DND-41 (cell line): ENCODE results near the gene MITF.

Experiments used
- ATAC-seq: fragments of 200-7000 bp; cut with Tn5 transposase; 3 replicates; pipeline ENCODE4 v1.9.1; 2021; ENCODE audit warnings: low read depth; ENCODE audit not compliant: insufficient read depth
- DNase-seq: peaks from one replicate; pipeline ENCODE4 v3.0.0-alpha.2; 2020
- H2AFZ ChIP-seq: 2 replicates; pipeline ENCODE4 v1.6.0; 2012; ENCODE audit warnings: low read depth, low read length
- H3K27ac ChIP-seq: 2 replicates; pipeline ENCODE4 v1.5.1; 2012; ENCODE audit warnings: low read length, inconsistent platforms
- H3K27me3 ChIP-seq: fragments of 200-600 bp; sonication (generic); 2 replicates; pipeline ENCODE4 v1.6.0; 2012; ENCODE audit warnings: low read length, mild to moderate bottlenecking, inconsistent platforms; ENCODE audit not compliant: insufficient read depth, poor library complexity
- H3K36me3 ChIP-seq: 2 replicates; pipeline ENCODE4 v1.5.1; 2012; ENCODE audit warnings: low read length, inconsistent platforms; ENCODE audit not compliant: insufficient read depth
- H3K4me1 ChIP-seq: 2 replicates; pipeline ENCODE4 v1.5.1; 2012; ENCODE audit warnings: mild to moderate bottlenecking, low read length; ENCODE audit not compliant: insufficient read depth
- H3K4me2 ChIP-seq: 2 replicates; pipeline ENCODE4 v1.6.0; 2012; ENCODE audit warnings: mild to moderate bottlenecking, moderate library complexity, low read length, inconsistent platforms; ENCODE audit not compliant: insufficient read depth
- H3K4me3 ChIP-seq, 2 experiments: fragments of 200-600 bp in 1 of 2; shearing (Covaris generic) in 1 of 2; 2 replicates each; pipeline ENCODE4 v1.5.1; 2012 to 2016; ENCODE audit warnings: inconsistent platforms in 2 of 2, low read length in 2 of 2, mild to moderate bottlenecking in 2 of 2, low read depth in 1 of 2, moderate library complexity in 1 of 2
- H3K79me2 ChIP-seq: 2 replicates; pipeline ENCODE4 v1.6.0; 2012; ENCODE audit warnings: low read length, inconsistent platforms; ENCODE audit not compliant: insufficient read depth
- H3K9ac ChIP-seq: 2 replicates; pipeline ENCODE4 v1.6.0; 2012; ENCODE audit warnings: low read depth, mild to moderate bottlenecking, inconsistent platforms, low read length, moderate library complexity
- H3K9me3 ChIP-seq: 2 replicates; pipeline ENCODE4 v1.5.1; 2012; ENCODE audit warnings: low read length, moderate library complexity, mild to moderate bottlenecking, inconsistent platforms; ENCODE audit not compliant: insufficient read depth, severe bottlenecking
- H4K20me1 ChIP-seq: 2 replicates; pipeline ENCODE4 v1.6.0; 2012; ENCODE audit warnings: low read length; ENCODE audit not compliant: insufficient read depth
- EZH2 ChIP-seq: IDR thresholded peaks from 3 replicates; pipeline ENCODE4 v1.6.1; 2012; ENCODE audit warnings: borderline replicate concordance, low read depth, mild to moderate bottlenecking, moderate library complexity, low read length, inconsistent platforms; ENCODE audit not compliant: severe bottlenecking
- TF ChIP-seq, protein P1 (sequence below): IDR thresholded peaks from 2 replicates; pipeline ENCODE4 v1.5.1; 2012; ENCODE audit warnings: borderline replicate concordance, low read length, moderate library complexity, mild to moderate bottlenecking; ENCODE audit not compliant: poor library complexity, severe bottlenecking; ENCODE audit errors: extremely low read depth

MITF gene

DNA sequence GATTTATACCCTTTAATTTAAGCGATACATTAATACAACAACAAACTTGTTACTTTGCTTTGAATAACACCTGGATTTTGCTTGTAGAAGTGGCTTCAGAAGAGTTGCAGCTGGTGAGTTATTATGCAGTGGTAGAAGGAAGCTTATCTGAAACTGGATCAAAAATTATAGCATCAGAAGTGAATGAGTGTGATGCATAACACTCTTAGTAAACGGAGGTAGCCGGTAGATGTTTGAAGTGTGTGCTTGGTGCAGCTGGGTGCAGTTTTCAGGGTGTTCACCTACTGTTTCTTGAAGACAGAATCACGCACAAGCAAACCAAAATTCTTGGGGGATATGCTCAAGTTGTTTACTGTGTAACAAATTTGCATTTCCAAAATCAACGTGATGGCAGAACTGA, 103.1 kb downstream of the MITF start:
- Histone ChIP-seq H3K27me3 (no peaks in the 10 kb centered on the region), H3K36me3 (no peaks in the 10 kb centered on the region), H3K4me1 (no peaks in the 10 kb centered on the region), H3K4me3 (no peak overlapping the region), H3K9me3 (no peaks in the 10 kb centered on the region), H3K79me2 (no peaks in the 10 kb centered on the region), H3K4me2 (no peak overlapping the region), H3K9ac (no peak overlapping the region), H4K20me1 (no peaks in the 10 kb centered on the region), H3K27ac (no peak overlapping the region), H2AFZ (no peak overlapping the region)
- no peak for TF ChIP-seq EZH2
- TF ChIP-seq, protein P1, sequence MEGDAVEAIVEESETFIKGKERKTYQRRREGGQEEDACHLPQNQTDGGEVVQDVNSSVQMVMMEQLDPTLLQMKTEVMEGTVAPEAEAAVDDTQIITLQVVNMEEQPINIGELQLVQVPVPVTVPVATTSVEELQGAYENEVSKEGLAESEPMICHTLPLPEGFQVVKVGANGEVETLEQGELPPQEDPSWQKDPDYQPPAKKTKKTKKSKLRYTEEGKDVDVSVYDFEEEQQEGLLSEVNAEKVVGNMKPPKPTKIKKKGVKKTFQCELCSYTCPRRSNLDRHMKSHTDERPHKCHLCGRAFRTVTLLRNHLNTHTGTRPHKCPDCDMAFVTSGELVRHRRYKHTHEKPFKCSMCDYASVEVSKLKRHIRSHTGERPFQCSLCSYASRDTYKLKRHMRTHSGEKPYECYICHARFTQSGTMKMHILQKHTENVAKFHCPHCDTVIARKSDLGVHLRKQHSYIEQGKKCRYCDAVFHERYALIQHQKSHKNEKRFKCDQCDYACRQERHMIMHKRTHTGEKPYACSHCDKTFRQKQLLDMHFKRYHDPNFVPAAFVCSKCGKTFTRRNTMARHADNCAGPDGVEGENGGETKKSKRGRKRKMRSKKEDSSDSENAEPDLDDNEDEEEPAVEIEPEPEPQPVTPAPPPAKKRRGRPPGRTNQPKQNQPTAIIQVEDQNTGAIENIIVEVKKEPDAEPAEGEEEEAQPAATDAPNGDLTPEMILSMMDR, result no peak
- no peak for ATAC-seq
- no peak for DNase-seq

DNA sequence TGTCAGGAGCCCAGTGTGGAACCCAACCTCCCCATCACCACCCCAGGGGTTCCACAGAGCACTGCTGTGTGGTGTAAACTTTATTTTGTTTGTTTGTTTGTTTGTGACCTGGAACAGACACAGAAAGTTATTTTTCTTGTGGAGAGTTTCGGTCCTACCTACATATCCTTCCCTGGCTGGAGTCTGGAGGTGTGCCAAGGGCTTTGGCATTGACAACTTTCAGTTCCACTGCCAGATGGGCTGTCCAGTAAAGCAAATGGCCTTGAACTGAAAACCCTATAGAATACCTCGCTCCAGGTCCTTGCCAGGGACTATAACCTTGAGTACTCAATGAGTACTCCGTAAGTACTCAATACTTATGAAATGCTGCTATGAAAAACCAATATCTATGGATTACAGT, 103.5 kb downstream of the MITF start:
- H3K27me3 ChIP-seq, result no peaks in the 10 kb centered on the region
- no peaks in the 10 kb centered on the region for H3K4me1 ChIP-seq
- ATAC-seq (no peak), DNase-seq (no peak)
- H3K9me3 ChIP-seq, result no peaks in the 10 kb centered on the region
- no peaks in the 10 kb centered on the region for H3K79me2 ChIP-seq
- TF ChIP-seq, protein P1, result no peak
- no peak for TF ChIP-seq EZH2
- no peak overlapping the region for H3K27ac ChIP-seq
- no peak overlapping the region for H3K4me2 ChIP-seq
- no peaks in the 10 kb centered on the region for H3K36me3 ChIP-seq
- no peaks in the 10 kb centered on the region for H4K20me1 ChIP-seq
- H2AFZ ChIP-seq, result no peak overlapping the region
- no peak overlapping the region for H3K4me3 ChIP-seq
- H3K9ac ChIP-seq, result no peak overlapping the region

DNA sequence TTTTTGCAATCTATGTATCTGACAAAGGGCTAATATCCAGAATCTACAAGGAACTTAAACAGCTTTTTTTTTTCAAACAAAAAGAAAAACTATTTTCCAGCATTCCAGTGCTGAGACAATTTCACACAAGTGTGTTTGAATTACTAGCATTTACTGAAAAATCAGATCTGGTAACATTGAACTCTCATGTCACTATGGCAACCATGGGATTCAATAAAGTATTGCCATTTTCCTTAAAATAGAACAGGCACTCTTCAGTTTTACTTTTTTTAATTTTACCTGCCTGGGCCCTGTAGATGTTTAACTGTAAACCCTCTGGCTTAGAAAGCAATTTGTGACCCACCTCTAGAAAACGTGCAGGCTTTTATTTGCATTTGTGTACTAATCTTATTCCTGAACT, 105.4 kb downstream of the MITF start:
- Histone ChIP-seq H3K27me3 (no peaks in the 10 kb centered on the region), H3K4me3 (no peak overlapping the region), H3K36me3 (no peaks in the 10 kb centered on the region), H2AFZ (no peak overlapping the region), H3K4me2 (no peak overlapping the region), H3K27ac (no peak overlapping the region), H3K4me1 (no peaks in the 10 kb centered on the region), H4K20me1 (no peaks in the 10 kb centered on the region), H3K9me3 (no peaks in the 10 kb centered on the region), H3K9ac (no peak overlapping the region), H3K79me2 (no peaks in the 10 kb centered on the region)
- DNase-seq (no peak), ATAC-seq (no peak)
- no peak for TF ChIP-seq EZH2
- TF ChIP-seq, protein P1, result no peak

DNA sequence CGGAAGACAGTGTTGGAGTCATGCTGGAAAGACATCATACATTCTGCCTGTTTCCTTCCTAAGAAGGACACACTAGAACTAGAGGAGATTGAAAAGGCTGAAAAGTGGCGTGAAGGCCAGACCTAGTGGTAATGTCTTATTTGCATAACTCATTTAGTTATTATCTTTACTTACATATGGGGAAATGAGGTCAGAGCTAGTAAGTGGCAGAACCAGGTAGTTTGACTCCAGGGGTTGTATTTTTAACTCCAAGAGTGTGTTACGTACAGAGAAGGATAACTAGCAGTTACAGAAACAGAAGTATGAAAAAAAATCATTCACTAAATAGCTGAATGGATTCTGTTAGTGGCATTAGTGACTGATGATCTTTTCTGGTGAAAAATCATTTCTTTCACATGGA, 108.0 kb downstream of the MITF start:
- Histone ChIP-seq H4K20me1 (no peaks in the 10 kb centered on the region), H2AFZ (no peak overlapping the region), H3K36me3 (no peaks in the 10 kb centered on the region), H3K9me3 (no peaks in the 10 kb centered on the region), H3K4me1 (no peaks in the 10 kb centered on the region), H3K9ac (no peak overlapping the region), H3K4me3 (no peak overlapping the region), H3K27ac (no peak overlapping the region), H3K4me2 (no peak overlapping the region), H3K79me2 (no peaks in the 10 kb centered on the region), H3K27me3 (no peaks in the 10 kb centered on the region)
- DNase-seq (no peak), ATAC-seq (no peak)
- TF ChIP-seq, protein P1, result no peak
- no peak for TF ChIP-seq EZH2
